GM18505 (cell line): ENCODE results near the gene EXO5.
"Not testable (repeated sequence)": the region's sequence is repeated elsewhere in the genome, so short reads cannot be mapped to it uniquely, and the experiment has no call there.

Source experiments
- ATAC-seq: cut with Tn5 transposase; IDR thresholded peaks from one replicate; pipeline ENCODE4 v1.9.1; 2021; ENCODE audit not compliant: unreplicated experiment
- POLR2A ChIP-seq: IDR thresholded peaks from 4 replicates; pipeline ENCODE4 v1.6.1; 2011; ENCODE audit warnings: borderline replicate concordance; ENCODE audit not compliant: insufficient read depth, insufficient read length; ENCODE audit errors: extremely low read depth

EXO5 gene

DNA sequence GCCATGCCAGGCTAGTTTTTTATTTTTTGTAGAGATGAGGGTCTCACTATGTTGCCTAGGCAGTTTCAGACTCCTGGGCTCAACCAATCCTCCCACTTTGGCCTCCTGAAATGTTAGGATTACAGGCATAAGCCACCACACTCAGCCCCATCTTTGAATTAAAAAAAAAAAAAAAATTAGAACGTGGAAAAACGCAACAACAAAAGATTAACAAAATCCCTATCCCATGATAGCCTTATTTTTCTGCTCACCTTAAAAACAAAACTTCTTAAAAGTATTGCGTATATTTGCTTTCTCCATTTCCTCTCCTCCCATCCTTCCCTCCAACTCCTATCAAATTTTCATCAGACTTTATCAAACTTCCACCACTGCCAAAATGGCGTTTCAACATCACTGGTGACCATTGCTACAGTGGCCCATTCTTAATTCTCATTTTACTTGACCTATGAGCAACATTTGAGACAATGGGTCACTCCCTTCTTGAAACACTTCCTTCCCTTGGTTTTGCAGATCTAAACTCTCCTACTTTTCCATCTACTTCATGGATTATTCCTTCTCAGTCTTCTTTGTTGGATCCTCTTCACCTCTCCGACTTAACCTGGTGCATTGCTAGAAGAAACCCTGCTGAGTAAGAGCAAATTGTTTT lies 22.3 kb downstream of the EXO5 start:
- ATAC-seq = no peak
- no peak for TF ChIP-seq POLR2A

DNA sequence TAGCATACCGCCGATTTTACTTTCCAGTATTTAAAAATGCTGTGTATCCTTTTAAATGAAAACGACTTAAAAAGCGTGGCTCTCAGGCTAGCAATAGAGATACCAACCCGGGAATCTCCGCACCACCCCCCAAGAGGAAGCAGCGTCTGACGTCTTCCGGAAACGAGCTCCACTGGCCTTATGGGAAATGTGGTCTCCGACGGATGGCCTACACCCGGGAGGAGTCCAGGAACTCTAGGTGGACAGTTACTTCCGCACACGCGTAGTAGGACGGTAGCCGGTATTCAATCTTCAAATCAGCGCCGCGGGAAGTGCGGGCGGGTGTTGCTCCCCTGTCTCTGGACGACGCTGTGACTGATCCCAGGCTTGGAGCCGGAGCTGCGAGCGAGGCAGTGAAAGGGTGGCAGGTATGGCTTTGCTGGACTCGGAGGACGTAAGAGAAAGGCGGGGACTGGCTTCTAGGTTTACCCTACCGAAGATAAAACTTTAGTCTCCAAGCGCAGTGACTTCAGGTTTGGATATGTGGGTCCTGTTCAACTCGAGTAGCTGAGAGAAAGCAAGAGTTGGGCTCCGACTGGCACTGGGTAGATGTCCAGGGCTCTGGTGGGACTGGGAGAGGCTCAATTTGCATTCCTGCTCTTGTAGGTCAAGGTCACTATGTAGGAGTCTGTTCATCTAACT lies 23.0 kb downstream of the EXO5 start, which contains the start of gene ZNF684:
ZNF684 (plus strand) TSS at position 257 of the 681 bp plus-strand sequence. CDS start 1,530 bp downstream, outside the sequence.
- peak; percentile 81 for TF ChIP-seq POLR2A
- ATAC-seq = peak; percentile 88

DNA sequence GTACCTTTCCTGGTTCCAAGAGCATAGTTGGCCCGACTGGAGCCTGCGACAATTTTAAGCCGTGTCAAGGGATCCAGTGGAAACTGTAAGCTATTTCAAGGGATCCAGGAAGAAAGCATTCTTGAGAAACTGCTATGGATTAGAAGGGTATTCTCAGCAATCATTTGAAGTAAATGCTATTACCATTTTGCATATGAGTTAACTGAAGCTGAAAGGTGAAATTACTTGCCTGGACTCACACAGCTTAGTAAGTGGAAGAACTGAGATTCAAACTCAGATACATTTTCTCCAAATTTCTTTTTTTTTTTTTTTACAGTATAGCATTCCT lies 23.5 kb downstream of the EXO5 start:
- no peak for TF ChIP-seq POLR2A
- no peak for ATAC-seq

DNA sequence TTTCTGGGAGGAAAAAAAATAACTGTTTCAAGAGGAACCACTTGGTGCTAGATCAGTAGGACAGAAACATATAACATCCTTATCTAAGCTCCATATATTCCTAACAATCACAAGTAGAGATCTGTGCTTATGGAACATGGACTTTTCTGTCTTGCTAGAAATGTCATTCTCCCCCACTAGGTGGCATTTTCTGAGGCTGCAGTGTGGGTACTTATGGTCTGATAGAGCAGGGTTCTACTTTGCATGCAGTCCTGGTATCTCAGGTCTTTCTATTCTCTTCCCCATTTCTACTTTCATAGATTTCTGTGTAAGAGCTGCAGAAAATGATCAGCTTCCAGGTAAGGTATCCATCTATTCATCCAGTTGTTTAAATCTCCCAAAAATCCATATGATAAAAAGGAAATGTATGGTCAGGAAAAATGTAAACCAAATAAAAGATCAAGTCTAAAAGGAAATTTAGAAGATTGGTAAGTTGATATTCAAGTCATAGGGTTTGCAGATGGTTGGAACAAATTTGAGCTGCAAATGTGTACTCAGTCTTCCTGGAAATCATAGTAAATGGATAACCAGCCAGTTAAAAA lies 24.4 kb downstream of the EXO5 start:
- no peak for ATAC-seq
- no peak for TF ChIP-seq POLR2A

DNA sequence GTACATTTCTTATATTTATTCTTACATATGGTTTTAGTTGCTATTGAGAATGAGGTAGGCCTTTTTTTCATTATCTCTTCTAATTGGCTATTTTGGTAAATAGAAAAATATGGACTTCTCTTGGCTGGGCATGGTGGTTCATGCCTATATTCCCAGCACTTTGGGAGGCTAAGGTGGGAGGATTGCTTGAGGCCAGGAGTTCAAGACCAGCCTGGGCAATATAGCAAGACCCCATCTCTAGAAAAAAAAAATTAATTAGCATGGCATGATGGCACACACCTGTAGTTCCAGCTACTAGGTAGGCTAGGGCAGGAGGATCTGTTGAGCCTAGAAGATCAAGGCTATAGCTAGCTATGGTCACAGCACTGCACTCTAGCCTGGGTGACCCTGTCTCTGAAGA lies 26.0 kb downstream of the EXO5 start:
- no peak for ATAC-seq

DNA sequence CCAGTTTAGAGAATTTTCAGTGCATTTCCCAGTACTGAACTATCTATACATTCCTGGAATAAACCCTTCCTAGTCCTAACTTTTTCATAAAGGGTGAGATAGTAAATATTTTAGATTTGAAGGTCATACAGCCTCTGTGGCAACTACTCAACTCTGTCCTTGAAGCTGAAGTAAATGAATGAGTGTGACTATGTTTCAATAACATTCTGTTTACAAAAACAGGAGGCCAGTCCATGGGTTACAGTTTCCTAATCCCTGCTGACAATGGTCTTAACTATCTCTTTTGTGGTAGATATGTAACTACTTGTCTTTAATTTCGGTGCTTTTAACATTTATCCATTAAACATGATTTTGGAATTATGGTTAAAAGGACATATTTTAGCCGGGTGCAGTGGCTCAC lies 27.2 kb downstream of the EXO5 start:
- no peak for ATAC-seq
- TF ChIP-seq POLR2A = no peak

More for the DNA sequence above, 26.0 kb downstream of the EXO5 start:
- TF ChIP-seq POLR2A = no peak

DNA sequence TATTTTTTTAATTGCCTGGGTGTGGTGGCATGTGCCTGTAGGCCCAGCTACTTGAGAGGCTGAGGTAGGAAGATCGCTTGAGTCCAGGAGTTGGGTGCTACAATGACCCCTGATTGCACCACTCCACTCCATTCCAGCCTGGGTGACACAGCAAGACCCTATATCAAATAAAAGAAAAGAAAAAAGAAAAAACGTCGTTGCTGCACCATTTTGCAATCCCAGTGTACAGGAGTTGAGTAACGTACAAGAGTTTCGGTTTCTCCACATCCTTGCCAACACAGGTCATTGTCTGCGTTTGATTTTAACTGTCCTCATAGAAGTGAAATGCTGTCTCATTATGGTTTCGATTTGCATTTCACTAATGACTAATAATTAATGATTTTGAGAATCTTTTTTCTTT lies 30.8 kb downstream of the EXO5 start:
- TF ChIP-seq POLR2A = no peak

DNA sequence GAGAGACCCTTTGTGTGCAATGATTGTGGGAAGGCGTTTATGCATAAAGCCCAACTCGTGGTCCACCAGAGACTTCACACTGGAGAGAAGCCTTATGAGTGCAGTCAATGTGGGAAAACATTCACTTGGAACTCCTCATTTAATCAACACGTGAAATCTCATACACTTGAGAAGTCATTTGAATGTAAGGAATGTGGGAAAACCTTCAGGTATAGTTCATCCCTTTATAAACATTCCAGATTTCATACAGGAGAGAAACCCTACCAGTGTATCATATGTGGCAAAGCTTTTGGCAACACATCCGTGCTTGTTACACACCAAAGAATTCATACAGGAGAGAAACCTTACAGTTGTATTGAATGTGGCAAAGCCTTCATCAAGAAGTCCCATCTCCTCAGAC lies 38.4 kb downstream of the EXO5 start:
- no peak for TF ChIP-seq POLR2A
- ATAC-seq = no peak

More for the DNA sequence above, 30.8 kb downstream of the EXO5 start:
- no peak for ATAC-seq

DNA sequence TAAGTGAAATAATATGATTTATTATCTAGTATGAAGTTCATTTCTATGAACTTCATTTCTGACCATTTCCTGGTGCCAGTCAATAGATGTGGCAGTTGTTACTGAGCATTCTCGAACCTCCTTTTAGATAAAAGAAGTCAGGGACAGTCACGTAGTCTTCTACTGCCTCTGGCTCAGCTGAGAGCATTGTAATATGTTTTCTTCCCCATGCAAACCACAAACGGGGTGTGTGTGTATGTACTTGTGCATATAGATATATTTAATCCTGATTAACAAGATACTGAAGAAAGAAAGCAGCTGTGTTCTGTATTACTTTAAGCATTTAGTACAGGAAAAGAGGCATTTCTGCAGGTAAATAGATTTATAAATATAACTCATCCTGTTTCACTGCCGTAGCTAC lies 44.5 kb downstream of the EXO5 start:
- no peak for ATAC-seq

DNA sequence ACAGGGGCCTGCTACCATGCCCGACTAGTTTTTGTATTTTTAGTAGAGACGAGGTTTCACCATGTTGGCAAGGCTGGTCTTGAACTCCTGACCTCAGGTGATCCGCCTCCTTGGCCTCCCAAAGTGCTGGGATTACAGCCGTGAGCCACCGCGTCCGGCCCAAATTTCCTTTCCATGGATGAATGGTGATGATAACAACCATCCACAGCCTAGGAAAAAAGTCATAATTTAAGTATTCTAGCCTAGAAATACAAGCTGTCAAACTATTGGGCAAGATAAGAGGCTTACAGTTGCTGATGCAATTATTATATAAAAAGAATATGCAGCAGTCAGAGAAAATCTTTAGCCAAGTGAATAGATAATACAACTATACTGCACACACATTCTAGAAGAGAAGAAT lies 46.2 kb downstream of the EXO5 start:
- not testable (repeated sequence) for ATAC-seq

More for the DNA sequence above, 44.5 kb downstream of the EXO5 start:
- TF ChIP-seq POLR2A = no peak

DNA sequence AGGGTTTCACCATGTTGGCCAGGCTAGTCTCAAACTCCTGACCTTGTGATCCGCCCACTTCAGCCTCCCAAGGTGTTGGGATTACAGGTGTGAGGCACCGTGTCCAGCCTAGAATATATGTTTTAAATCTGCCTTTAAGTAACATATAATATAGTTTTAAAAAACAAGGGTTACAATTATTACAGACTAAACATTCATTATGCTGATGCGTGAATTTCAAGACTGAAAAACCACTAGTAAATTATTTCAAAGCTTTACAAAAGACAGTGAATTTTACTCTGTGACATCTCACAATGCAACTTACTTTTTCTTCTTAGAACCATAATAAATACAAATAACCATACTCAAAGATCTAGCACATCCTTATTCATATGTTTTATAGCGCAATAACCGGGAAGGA lies 47.6 kb downstream of the EXO5 start:
- no peak for ATAC-seq
- TF ChIP-seq POLR2A = no peak

DNA sequence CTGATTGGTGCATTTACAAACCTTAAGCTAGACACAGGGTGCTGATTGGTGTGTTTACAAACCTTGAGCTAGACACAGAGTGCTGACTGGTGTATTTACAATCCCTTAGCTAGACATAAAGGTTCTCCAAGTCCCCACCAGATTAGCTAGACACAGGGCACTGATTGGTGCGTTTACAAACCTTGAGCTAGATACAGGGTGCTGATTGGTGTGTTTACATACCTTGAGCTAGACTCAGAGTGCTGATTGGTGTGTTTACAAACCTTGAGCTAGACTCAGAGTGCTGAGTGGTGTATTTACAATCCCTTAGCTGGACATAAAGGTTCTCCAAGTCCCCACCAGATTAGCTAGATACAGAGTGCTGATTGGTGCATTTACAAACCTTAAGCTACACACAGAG lies 49.7 kb downstream of the EXO5 start:
- not testable (repeated sequence) for ATAC-seq

DNA sequence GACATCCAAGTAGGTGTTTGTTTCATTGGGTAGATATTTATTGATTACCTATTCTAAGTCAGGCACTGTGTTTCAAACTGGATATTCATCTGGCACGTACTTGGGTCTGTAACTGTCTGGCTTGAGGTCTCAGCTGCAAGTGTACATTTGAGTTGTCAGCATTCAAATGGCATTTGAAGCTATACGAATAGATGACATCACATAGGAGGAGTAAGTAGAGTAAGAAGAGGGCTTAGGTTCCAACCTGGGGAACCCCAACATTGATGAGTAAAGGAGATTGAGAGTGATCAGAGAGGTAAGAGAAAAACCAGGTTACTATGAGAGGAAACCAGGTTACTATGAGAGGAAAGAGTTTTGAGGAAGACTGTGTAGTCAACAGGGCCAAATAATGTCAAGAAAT lies 53.6 kb downstream of the EXO5 start:
- TF ChIP-seq POLR2A = no peak
- no peak for ATAC-seq

DNA sequence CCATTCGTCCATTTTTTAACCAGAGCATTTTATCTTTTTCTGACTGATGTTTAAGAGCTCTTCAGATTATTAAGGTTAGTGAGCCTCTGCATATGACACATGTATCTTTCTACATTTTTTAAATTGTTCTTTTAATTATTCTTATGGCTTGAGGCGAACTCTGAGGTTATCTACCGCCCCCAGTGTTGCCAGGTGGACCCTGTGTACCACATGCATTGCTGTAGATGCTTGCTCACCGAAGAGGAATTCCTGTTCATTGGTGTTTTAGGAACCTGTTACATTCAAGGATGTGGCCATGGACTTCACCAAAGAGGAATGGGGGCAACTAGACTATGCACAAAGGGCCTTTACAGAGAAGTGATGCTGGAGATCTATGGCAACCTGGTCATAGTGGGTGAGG lies 54.7 kb downstream of the EXO5 start:
- no peak for TF ChIP-seq POLR2A
- ATAC-seq = no peak
